VCaP (cell line): ENCODE measurements around the gene CTDP1.

Source experiments
- H3K27ac ChIP-seq: fragments of 450-650 bp; 2 replicates; pipeline ENCODE4 v1.5.1; 2017
- CTCF ChIP-seq: fragments of 450-650 bp; conservative IDR thresholded peaks from 2 replicates; pipeline ENCODE4 v1.5.1; 2017; ENCODE audit warnings: mild to moderate bottlenecking, moderate library complexity

CTDP1 gene

DNA sequence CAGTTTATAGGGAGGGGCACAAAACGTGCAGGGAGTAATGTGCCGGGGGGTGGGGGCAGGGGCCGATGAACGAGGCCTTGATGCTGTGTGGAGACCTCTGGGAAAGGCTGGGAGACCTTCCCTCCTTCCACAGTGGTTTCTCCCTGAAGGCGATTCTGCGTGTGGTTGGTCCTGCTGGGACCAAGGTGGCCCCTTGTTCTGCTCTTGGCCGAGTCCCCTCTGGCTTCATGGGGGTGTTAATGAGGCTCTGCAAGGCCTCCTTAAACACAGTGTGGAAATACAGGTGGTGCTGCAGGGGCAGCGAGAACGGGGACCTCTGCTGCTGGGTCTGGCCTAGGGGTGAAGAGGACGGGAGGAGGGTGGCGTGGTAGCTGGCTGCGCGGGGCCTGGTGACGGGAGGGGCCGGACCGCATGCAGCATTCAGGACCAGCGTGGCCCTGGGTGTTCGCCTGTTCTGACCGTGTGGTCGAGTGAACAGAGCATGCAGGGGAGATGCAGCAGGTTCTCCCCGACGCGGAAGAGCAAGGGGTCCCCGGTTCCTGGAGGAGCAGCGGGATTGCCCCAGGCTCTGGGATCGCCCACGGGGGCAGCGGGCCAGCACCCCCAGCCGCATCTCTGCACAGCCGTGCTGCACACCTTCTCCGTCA lies 76.0 kb downstream of the CTDP1 start:
- no peak overlapping the region for H3K27ac ChIP-seq
- no peak for TF ChIP-seq CTCF

DNA sequence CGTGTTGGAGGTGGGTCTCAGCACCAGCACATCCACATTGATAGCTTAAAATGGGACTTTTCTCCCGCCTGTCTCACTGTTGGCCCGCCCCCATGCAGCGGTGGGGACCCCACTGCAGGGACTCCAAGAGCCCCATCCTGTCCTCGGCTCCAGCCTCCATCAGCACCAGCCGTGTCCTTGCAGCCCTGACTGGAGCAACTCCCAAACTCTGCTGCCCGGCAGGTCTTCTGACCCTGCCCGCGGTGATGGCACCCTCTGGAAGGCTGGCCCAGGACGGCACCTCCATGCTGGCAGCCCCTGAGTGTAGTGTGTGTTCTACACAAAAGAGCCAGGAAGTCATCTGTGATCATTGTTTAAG lies 76.5 kb downstream of the CTDP1 start:
- no peak for TF ChIP-seq CTCF
- H3K27ac ChIP-seq, result no peak overlapping the region

- no peak overlapping the region for H3K27ac ChIP-seq
- TF ChIP-seq CTCF, result no peak
Observed at GRCh38 chr18:79756826-79757225, 77.2 kb downstream of the CTDP1 start.

GRCh38 chr18:79760348-79760747 lies 80.7 kb downstream of the CTDP1 start:
- no peak for TF ChIP-seq CTCF

GRCh38 chr18:79760881-79761280 lies 81.3 kb downstream of the CTDP1 start:
- no peak for TF ChIP-seq CTCF
- H3K27ac ChIP-seq, result no peak overlapping the region

More at GRCh38 chr18:79760348-79760747, 80.7 kb downstream of the CTDP1 start:
- no peak overlapping the region for H3K27ac ChIP-seq

DNA sequence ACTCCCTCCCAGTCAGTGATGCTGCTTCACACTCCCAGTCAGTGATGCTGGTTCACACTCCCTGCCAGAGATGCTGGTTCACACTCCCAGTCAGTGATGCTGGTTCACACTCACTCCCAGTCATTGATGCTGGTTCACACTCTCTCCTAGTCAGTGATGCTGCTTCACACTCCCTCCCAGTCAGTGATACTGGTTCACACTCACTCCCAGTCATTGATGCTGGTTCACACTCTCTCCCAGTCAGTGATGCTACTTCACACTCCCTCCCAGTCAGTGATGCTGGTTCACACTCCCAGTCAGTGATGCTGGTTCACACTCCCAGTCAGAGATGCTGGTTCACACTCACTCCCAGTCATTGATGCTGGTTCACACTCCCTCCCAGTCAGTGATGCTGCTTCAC lies 83.8 kb downstream of the CTDP1 start:
- TF ChIP-seq CTCF, result no peak

DNA sequence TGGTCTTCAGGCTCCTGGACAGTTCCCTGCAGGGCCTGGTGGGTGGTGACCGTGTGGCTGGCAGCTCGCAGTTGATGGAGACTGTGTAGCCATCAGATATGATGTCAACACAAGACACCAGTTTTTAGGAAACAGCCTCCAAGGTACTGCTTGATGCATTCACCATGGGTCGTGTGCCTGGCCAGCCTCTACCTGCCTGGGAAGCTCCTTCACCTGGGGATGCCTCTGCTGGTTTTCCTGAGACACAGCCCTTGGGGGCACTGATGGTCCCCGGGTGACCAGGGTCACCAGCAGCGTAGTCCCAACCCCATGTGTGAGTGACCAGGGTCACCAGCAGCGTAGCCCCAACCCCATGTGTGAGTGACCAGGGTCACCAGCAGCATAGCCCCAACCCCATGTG lies 84.5 kb downstream of the CTDP1 start:
- TF ChIP-seq CTCF, result no peak

More for the DNA sequence above, 83.8 kb downstream of the CTDP1 start:
- no peak overlapping the region for H3K27ac ChIP-seq

More for the DNA sequence above, 84.5 kb downstream of the CTDP1 start:
- H3K27ac ChIP-seq, result no peak overlapping the region
